DOHH2 (cell line): Measurements from ENCODE around the gene ARCN1.

ENCODE experiments used
- CTCF ChIP-seq: fragments of 200-600 bp; sonication (generic); IDR thresholded peaks from one replicate; pipeline ENCODE4 v1.5.1; 2014; ENCODE audit warnings: antibody characterized with exemption, mild to moderate bottlenecking, low read depth, low read length; ENCODE audit not compliant: poor library complexity, severe bottlenecking
- EZH2phosphoT487 ChIP-seq: fragments of 200-600 bp; sonication (generic); IDR thresholded peaks from 2 replicates; pipeline ENCODE4 v1.6.1; 2017; ENCODE audit warnings: borderline replicate concordance, mild to moderate bottlenecking, antibody characterized with exemption, low read length, moderate library complexity, mixed read lengths

- TF ChIP-seq CTCF, result no peak
- TF ChIP-seq EZH2phosphoT487, result no peak
Measured at GRCh38 chr11:118596224-118597146, 24.3 kb downstream of the ARCN1 start.
